DMS114 treated with DMSO at 0.1 percent for 48 hours (cell line): ENCODE results near the gene RILP.

Experiments used
- DNase-seq: peaks from one replicate; lab custom pipeline; 2025; ENCODE audit not compliant: unreplicated experiment; lab: John Stamatoyannopoulos, UW

The RILP gene

GRCh38 chr17:1605681-1606351 lies 43.9 kb downstream of the RILP start:
- DNase-seq = no peak

- no peak for DNase-seq
These were observed 44.7 kb downstream of the RILP start for GRCh38 chr17:1604831-1605528.

GRCh38 chr17:1601571-1601970 lies 48.1 kb downstream of the RILP start:
- DNase-seq = no peak

- DNase-seq = no peak
These were observed 51.1 kb downstream of the RILP start for GRCh38 chr17:1598399-1599095.

- no peak for DNase-seq
These were observed 51.8 kb downstream of the RILP start for GRCh38 chr17:1597861-1598342.
